H1 (cell line): Measurements from ENCODE around the gene CDK15.

Source experiments
- ATF3 ChIP-seq: IDR thresholded peaks from 2 replicates; pipeline ENCODE4 v1.6.1; 2011; ENCODE audit warnings: low read depth, mild to moderate bottlenecking, low read length; ENCODE audit not compliant: insufficient read depth
- BCL11A ChIP-seq, 2 experiments: IDR thresholded peaks; one replicate each; pipeline ENCODE4 v1.6.1; 2011; ENCODE audit warnings: low read depth in 2 of 2, low read length in 2 of 2, mild to moderate bottlenecking in 2 of 2
- CEBPB ChIP-seq: IDR thresholded peaks from 2 replicates; pipeline ENCODE4 v1.6.1; 2012; ENCODE audit warnings: low read depth, low read length
- CHD7 ChIP-seq: fragments of 300-600 bp; sonication (generic); IDR thresholded peaks from 2 replicates; pipeline ENCODE4 v1.7.1; 2012; ENCODE audit warnings: low read length, moderate library complexity, mild to moderate bottlenecking, inconsistent platforms; ENCODE audit not compliant: insufficient replicate concordance
- CTCF ChIP-seq, 3 experiments: IDR thresholded peaks; 1 replicate in 2 of 3; 2 replicates in 1 of 3; pipeline versions ENCODE4 v1.5.1 to v1.6.1; 2011; ENCODE audit warnings: low read length in 3 of 3, mild to moderate bottlenecking in 3 of 3, inconsistent platforms in 2 of 3, low read depth in 1 of 3, moderate library complexity in 1 of 3; ENCODE audit not compliant: insufficient read depth in 1 of 3; ENCODE audit errors: control extremely low read depth in 1 of 3
- GTF2F1 ChIP-seq: IDR thresholded peaks from 2 replicates; pipeline ENCODE4 v1.6.1; 2012; ENCODE audit warnings: low read depth, low read length, improper control_type of control experiment, borderline replicate concordance
- POLR2AphosphoS5 ChIP-seq: IDR thresholded peaks from 2 replicates; pipeline ENCODE4 v1.6.1; 2011; ENCODE audit warnings: low read depth, low read length
- RAD21 ChIP-seq, 2 experiments: IDR thresholded peaks in 1 of 2; conservative IDR thresholded peaks in 1 of 2; 2 replicates each; pipeline ENCODE4 v1.6.1; 2011; ENCODE audit warnings: low read depth in 2 of 2, low read length in 2 of 2, improper control_type of control experiment in 1 of 2, inconsistent platforms in 1 of 2, mild to moderate bottlenecking in 1 of 2, moderate library complexity in 1 of 2
- SIN3A ChIP-seq, 2 experiments: IDR thresholded peaks in 1 of 2; conservative IDR thresholded peaks in 1 of 2; 2 replicates each; pipeline ENCODE4 v1.6.1; 2011 to 2012; ENCODE audit warnings: low read length in 2 of 2, improper control_type of control experiment in 1 of 2, low read depth in 1 of 2, mild to moderate bottlenecking in 1 of 2
- TAF1 ChIP-seq: IDR thresholded peaks from 2 replicates; pipeline ENCODE4 v1.6.1; 2011; ENCODE audit warnings: mild to moderate bottlenecking, low read depth, low read length
- TBP ChIP-seq: IDR thresholded peaks from 2 replicates; pipeline ENCODE4 v1.6.1; 2011; ENCODE audit warnings: low read depth, low read length, improper control_type of control experiment
- TEAD4 ChIP-seq: IDR thresholded peaks from 2 replicates; pipeline ENCODE4 v1.6.1; 2012; ENCODE audit warnings: low read depth, low read length, inconsistent platforms, mixed read lengths

GRCh38 chr2:201790291-201790690, 16.0 kb upstream of the CDK15 start:
- TF ChIP-seq BCL11A (IDR thresholded peaks at IDR 0.05; ENCODE audit: low read depth in 2 of 2, low read length in 2 of 2) (no peak), CTCF (IDR thresholded peaks at IDR 0.05; ENCODE audit: control extremely low read depth in 1 of 3, insufficient read depth in 1 of 3, low read depth in 1 of 3, low read length in 3 of 3) (no peak), CEBPB (no peak), TEAD4 (no peak), TAF1 (no peak), RAD21 (IDR thresholded peaks at IDR 0.05 in 1 of 2, conservative IDR thresholded peaks at IDR 0.05 in 1 of 2; ENCODE audit: low read depth in 2 of 2, low read length in 2 of 2) (no peak), CHD7 (no peak), POLR2AphosphoS5 (no peak), SIN3A (conservative IDR thresholded peaks at IDR 0.05 in 1 of 2, IDR thresholded peaks at IDR 0.05 in 1 of 2; ENCODE audit: low read depth in 1 of 2, low read length in 2 of 2) (no peak), ATF3 (no peak), TBP (no peak), GTF2F1 (no peak)
